Ureter (tissue), 1 donor: ENCODE measurements around the gene PRKCA. TPM values are rescaled to one million over a fixed set of nuclear protein-coding genes. Genes with fewer than 3 reads are reported as not detected.
"Not testable (repeated sequence)": the region's sequence is repeated elsewhere in the genome, so short reads cannot be mapped to it uniquely, and the experiment has no call there.

Source experiments
- DNase-seq: peaks from one replicate; pipeline ENCODE4 v3.0.0-alpha.2; 2020; ENCODE audit warnings: low spot score
- total RNA-seq: library from RNA; stranded (reverse); gene quantifications from one replicate; pipeline ENCODE4 v1.2.4, GENCODE V29; 2023
- donor health status: DM: yes; HTN: yes; CAD: no.

Gene PRKCA
- total RNA-seq, 1 donor from 2014 or later, result 58.1 TPM

DNA sequence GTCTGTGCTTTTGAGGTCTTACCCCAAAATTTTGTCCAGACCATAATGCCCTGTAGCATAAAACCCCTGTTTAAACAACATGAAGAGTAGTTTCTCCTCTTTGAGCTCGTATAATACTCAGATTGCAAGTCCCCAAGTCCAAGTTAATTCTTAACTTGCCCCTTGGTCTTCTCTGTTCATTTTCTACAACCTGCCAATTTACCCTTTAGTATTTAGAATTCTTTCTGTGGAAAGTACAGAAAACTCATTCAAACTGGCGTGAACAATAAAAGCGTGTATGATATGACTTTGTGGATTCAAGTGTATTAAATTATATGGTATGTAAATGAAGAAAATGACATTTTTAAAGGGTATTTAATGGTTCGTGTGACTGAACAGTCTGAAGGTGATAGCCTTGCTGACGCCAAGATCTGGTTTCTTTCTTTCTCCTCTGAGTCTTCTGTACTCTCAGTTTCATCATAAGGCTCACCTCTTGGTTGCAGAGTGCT, 185.6 kb downstream of the PRKCA start:
- no peak for DNase-seq

GRCh38 chr17:66488864-66489263, 186.5 kb downstream of the PRKCA start:
- no peak for DNase-seq

DNA sequence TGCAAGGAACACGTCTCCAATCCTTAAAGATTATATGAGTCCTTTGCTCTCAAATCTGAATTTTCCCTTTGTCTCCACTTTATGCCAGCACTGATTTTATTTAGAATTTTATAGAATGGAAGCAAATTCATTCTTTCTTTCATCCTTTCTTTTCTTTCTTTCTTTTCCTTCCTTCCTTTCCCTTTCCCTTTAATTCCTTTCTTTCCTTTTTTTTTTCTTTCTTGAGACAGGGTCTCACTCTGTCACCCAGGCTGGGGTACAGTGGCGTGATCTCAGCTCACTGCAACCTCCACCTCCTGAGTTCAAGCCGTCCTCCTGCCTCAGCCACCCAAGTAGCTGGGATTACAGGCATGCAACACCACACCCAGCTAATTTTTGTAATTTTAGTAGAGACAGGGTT, 187.2 kb downstream of the PRKCA start:
- DNase-seq, result not testable (repeated sequence)

DNA sequence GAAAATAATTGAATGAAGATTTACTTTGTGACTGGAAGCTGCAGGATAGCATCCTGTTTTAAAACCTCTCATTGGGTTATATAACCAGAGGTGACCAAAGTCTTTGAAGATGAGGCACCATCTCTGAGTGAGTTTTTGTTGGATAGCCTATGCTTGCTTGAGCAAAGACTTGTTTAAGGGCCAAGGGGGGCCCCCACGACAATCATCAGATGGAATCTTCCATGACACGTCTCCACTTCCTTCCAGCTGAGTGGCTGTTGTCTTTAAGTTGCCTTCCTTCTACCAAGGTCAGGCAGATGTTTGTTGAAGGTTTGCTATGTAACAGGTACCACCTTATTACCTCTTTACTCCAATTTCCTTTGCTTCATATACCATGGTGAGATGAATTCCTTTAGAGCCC, 188.8 kb downstream of the PRKCA start:
- no peak for DNase-seq

GRCh38 chr17:66491665-66492064, 189.3 kb downstream of the PRKCA start:
- no peak for DNase-seq

- no peak for DNase-seq
Measured at GRCh38 chr17:66492080-66492479, 189.7 kb downstream of the PRKCA start.

DNA sequence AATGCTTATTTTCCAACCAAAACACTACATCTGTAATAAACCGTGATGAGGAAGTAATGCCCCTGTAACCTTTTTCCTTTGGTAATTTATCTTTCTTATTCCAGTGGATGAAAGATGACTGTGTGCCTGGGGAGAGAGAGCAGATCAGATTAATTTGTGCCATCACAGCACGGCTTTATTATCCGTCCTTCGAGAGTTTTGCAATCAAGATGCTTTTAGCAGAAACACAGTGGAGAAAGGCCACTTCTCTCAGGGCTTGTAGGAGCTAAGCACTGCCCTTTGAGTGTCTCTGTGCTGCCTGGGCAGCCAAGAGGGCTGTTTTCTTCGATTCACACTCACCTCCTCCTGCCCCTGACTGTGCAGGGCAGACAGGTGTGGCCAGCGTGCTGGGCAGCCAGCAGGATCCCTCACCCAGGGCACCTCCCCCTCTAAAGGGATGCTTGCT, 190.2 kb downstream of the PRKCA start:
- no peak for DNase-seq

GRCh38 chr17:66493283-66494019, 191.0 kb downstream of the PRKCA start:
- no peak for DNase-seq

GRCh38 chr17:66494023-66494803, 191.8 kb downstream of the PRKCA start:
- no peak for DNase-seq

DNA sequence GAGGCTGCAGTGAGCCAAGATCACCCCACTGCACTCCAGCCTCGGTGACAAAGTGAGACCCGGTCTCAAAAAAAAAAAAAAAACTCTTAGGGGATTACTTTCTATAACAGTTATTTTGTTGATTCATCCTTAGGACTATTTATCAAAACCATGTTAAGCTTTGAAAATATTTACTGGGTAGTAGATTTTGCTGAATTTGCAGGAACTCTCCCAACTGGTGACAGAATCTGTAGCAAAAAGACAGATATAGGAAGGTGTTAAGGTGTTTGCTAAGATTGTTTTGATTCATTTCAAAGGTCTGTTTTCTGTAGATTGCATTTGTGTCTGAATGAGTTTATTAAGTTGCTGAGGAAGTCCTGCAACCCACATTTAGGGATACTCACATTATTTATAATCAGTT, 192.6 kb downstream of the PRKCA start:
- no peak for DNase-seq

DNA sequence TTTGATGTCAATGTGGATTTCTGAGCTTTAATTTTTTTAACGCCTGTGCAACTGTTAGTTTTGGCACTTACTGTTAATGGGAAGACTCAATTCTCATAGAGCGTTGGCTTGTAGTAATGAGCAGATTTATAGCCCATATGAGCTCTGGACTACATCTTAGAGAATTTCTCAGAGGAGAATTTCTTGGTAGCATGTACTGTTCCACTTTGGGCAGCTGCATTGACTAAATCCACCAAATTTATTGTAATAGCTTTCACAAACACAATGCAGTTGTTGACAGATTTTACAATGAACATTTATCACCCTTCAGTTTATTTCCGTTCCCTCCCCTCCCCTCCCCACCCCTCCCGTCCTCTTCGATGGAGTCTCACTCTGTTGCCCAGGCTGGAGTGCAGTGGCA, 193.9 kb downstream of the PRKCA start:
- DNase-seq, result no peak

GRCh38 chr17:66498580-66498979, 196.2 kb downstream of the PRKCA start:
- no peak for DNase-seq

- no peak for DNase-seq
Measured at GRCh38 chr17:66506641-66507040, 204.2 kb downstream of the PRKCA start.

DNA sequence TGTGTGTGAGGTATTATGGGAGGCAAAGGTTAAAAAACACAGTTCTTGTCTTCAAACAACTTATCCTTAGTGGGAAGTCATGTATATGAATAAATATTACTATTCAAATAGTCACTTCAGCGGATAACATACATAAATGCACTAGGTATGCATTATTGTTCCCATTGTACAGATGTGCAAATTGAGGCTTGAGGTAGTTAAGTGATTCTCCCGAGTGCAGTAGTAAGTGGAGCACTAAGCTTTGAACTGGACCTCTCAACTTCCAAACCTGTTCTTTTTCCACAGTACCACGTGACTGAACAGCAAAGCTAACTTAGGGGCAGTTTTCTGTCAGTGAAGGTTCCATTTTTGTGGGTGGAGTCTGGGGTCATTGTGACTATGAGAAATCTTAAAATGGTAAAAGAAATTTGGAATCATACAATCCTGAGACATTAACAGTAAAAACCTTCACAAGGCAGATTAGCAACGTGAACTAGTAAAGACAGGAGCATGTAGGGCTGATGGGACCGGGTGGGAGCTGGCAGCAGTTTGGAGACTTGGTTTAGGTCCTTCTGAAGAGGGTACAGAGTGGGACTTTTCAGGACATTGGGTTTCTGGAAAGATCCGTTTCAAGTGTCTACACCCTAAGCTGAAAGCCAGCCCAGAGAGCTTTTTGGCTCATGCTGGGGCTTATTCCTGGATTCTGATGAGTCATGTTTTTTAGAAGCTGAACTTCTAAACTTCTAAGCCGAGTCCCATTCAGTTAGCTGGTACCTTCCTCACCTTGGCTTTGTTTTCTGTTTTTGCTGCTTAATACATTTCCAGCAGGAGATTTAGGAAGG, 204.9 kb downstream of the PRKCA start:
- no peak for DNase-seq

DNA sequence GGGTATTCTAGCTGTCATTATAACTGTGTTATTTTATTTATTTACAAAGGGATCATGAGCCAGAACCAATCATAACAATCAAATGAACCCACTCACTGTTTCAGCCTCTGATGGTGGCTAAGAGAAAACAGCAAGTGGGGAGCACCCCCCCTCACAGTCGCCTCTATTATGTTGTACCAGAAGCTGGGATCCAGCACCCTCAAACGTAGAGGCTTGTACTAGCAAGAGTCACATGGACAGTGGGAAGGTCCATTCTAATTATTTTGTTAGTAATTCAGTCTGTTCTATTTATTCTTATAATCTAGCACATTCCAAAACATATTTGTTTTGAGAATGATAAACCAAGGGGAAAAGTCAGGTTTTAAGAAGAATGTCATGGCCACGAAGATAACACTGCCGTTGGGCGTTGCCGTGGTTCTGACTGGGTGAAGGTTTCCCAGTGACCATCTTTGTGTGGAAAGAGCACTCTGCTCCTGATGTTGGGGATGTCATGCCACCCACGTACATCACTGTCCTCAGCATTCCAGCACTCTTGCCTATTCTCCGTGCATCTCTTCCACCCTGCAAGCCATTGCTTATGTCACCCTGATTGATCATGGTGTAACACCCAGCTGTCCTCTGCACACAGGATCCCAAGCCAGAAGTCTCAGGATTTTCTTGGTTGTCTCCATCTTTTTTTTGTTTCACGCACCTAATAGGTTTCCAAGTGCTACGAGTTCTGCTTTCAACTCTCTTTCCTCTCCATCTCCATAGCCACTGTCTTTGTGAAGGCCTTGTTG, 205.8 kb downstream of the PRKCA start:
- no peak for DNase-seq

DNA sequence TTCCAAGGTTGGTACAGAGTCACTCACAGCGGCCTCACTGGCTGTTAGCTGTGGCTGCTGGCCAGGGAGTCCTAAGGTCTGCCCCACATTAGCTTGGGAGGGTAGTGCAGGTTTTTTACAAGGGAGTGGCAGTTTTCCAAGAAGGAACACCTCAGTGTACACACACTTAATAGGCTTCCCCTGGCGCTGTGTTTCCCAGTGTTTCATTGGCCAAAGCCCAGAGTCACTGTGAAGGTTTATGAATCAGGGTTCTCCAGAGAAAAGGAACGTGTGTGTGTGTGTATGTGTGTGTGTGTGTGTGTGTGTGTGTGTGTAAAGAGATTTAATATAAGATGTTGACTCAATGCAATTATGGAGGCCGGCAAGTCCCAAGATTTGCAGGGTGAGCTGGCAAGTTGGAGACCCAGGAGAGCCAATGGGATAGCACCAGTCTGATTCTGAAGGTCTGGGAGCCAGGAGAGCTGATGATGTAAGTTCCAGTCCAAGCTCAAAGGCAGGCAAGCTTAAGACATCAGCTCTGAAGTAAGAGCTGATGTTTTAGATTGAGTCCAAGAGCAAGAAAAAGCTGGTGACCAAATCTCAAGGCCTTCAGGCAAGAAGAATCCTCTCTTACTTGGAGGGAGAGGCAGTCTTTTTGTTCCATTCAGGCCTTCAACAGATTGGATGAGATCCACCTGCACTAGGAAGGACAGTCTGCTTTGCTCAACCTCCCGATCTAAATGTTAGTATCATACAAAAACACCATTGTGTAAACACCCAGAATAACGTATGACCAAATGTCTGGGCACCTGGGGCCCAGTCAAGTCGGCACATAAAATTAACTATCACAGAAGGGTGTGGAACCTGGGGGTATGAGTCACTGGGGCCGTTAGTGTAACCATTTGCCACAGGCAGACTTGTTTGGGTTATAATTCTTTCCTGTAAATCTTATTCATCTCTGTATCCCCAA, 206.8 kb downstream of the PRKCA start:
- DNase-seq, result no peak

- DNase-seq, result no peak
Measured at GRCh38 chr17:66509926-66510325, 207.5 kb downstream of the PRKCA start.

DNA sequence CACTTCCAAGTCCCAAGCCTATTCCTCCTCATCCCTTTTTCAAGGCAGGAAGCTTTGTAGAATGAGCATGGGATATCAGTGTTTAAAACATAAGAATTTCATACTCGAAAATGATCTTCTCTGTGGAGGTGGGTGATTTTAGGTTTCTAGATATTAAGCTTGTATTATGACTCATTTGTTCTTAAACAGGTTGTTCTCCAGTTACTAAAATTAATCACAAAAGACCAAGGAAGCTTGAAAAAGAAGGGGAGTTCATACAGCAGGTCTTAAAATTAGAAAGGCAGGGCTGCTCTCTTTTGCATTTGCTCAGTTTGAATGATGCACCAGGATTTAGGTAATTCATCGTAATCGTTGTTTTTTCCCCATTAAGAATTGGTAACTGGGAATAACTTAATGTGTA, 208.7 kb downstream of the PRKCA start:
- DNase-seq, result no peak

GRCh38 chr17:66514227-66514806, 211.9 kb downstream of the PRKCA start:
- no peak for DNase-seq

DNA sequence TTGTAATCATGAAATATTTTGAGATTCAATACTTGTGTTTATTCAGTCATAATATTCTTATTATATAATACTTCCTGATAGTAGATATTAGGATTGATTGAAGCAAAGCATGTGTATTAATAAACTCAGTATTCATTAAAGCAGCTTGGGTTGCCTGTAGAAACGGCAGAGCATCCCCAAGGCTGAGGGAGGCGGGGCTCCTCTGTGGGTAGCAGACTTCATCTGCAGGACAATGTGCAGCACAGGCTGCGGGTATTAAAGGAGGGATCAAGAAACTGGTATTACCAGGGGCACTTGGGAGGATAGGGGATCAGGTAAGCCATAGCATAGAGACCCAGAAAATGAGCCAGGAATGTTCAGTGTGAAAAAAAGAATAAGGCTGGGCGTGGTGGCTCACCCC, 213.6 kb downstream of the PRKCA start:
- no peak for DNase-seq
